ENCODE data around the gene IMPG1. TPM values are rescaled to one million over a fixed set of nuclear protein-coding genes. Genes with fewer than 3 reads are reported as not detected.

The IMPG1 gene
- total and polyA plus RNA-seq, 2 of the 8 experiments (the other 6 are each of a cell fraction or from before 2014, with no cell fraction given) = 0.02 TPM; not detected in 1

GRCh38 chr6:75933387-75933975 is 139.0 kb downstream of the IMPG1 start:
- H4K5ac ChIP-seq (ENCODE audit: insufficient read length, low read depth, low read length) = no peak overlapping the region
- H3K18ac ChIP-seq (ENCODE audit: extremely low read depth, low read length) = no peak overlapping the region
- H2BK20ac ChIP-seq (ENCODE audit: low read length) = no peak overlapping the region
- no peak for DNase-seq (ENCODE audit: low read depth in 1 of 2, low spot score in 2 of 2)
- H3K56ac ChIP-seq (replicated peaks; ENCODE audit: insufficient read length, low read depth, low read length) = no peak overlapping the region
- H3K4me2 ChIP-seq (ENCODE audit: insufficient read depth in 1 of 2, low read depth in 2 of 2, low read length in 2 of 2) = no peak overlapping the region
- no peaks in the 10 kb centered on the region for H3K79me2 ChIP-seq (ENCODE audit: control insufficient read depth in 1 of 2, insufficient read depth in 2 of 2, low read length in 2 of 2)
- no peak overlapping the region for H3K23ac ChIP-seq (ENCODE audit: insufficient read length)
- no peak overlapping the region for H2BK12ac ChIP-seq (ENCODE audit: low read depth, low read length)
- H2BK5ac ChIP-seq (ENCODE audit: low read depth, low read length) = no peak overlapping the region
- no peak overlapping the region for H2AFZ ChIP-seq (ENCODE audit: low read length)
- ChIA-PET POLR2A (ENCODE audit: partially characterized antibody) (no interaction called here), CTCF (ENCODE audit: partially characterized antibody) (interaction anchor here (0.6 to 5.7 kb wide), 26 partner anchors 8 to 1533 kb away, joined by 3 to 84 read pairs (median 4); no protein-coding TSS in a partner anchor)
- peaks cover 0 to 9% (median 2%) of the 10 kb centered on the region in 4 experiments; a peak in 3 of 7 replicates for H3K27me3 ChIP-seq (replicated peaks in 1 of 4; ENCODE audit: control insufficient read depth in 3 of 4, extremely low read depth in 1 of 4, insufficient read depth in 3 of 4, low read length in 3 of 4)
- H3K4me1 ChIP-seq (replicated peaks in 1 of 4; ENCODE audit: control insufficient read depth in 3 of 4, insufficient read depth in 4 of 4, low read length in 3 of 4) = peaks cover 0 to 2% (median 0%) of the 10 kb centered on the region in 4 experiments; a peak in 2 of 7 replicates
- no peaks in the 10 kb centered on the region for H3K23me2 ChIP-seq (ENCODE audit: low read depth, low read length)
- no peak overlapping the region for H4K8ac ChIP-seq (ENCODE audit: extremely low read depth, insufficient read depth, low read length)
- WGBS, 2 experiments (ENCODE audit: extremely low coverage in 1 of 2, insufficient coverage in 1 of 2, insufficient read length in 1 of 2, insufficient replicate concordance in 2 of 2, low coverage in 1 of 2, low lambda C conversion rate in 2 of 2, missing lambda C conversion rate in 1 of 2) = 90% methylated on average over 7 of the region's 7 CpGs; no CpG with 5 or more reads in 1 of the 2 experiments
- H3K4ac ChIP-seq (replicated peaks; ENCODE audit: insufficient read length, low read depth, low read length) = no peak overlapping the region
- H3K79me1 ChIP-seq (ENCODE audit: low read depth, low read length) = no peaks in the 10 kb centered on the region
- no peak overlapping the region for H3K14ac ChIP-seq (ENCODE audit: insufficient read length)
- no peak overlapping the region for H2BK120ac ChIP-seq (replicated peaks; ENCODE audit: low read depth, low read length)
- H2BK15ac ChIP-seq (ENCODE audit: low read length) = no peak overlapping the region
- no peak overlapping the region for H2AK5ac ChIP-seq (ENCODE audit: low read depth, low read length)
- FAIRE-seq = no peak
- no peak overlapping the region for H3K9ac ChIP-seq (replicated peaks in 1 of 4; ENCODE audit: extremely low read depth in 1 of 4, low read depth in 3 of 4, low read length in 3 of 4)
- H3K27ac ChIP-seq (ENCODE audit: low read depth, low read length) = no peak overlapping the region
- no peak overlapping the region for H3K4me3 ChIP-seq (ENCODE audit: extremely low read depth in 1 of 4, insufficient read depth in 2 of 4, low read depth in 3 of 4, low read length in 4 of 4)
- no peaks in the 10 kb centered on the region for H3K9me3 ChIP-seq (ENCODE audit: insufficient read depth in 2 of 2, low read depth in 1 of 2, low read length in 1 of 2)
- H4K91ac ChIP-seq (replicated peaks; ENCODE audit: insufficient read length, low read length) = no peak overlapping the region
- H3K36me3 ChIP-seq (ENCODE audit: control insufficient read depth in 2 of 4, insufficient read depth in 4 of 4, low read length in 3 of 4) = no peaks in the 10 kb centered on the region
- H4K20me1 ChIP-seq (replicated peaks in 1 of 2; ENCODE audit: control insufficient read depth in 1 of 2, insufficient read depth in 2 of 2, low read length in 2 of 2) = no peaks in the 10 kb centered on the region
- no peak for TF ChIP-seq ZNF274 (IDR thresholded peaks at IDR 0.05; ENCODE audit: borderline replicate concordance, extremely low read depth, low read length)
- TF ChIP-seq CREB1 (IDR thresholded peaks at IDR 0.05) = no peak
- TF ChIP-seq RAD21 (IDR thresholded peaks at IDR 0.05 in 1 of 2, conservative IDR thresholded peaks at IDR 0.05 in 1 of 2; ENCODE audit: low read depth in 2 of 2, low read length in 2 of 2) = no peak
- TF ChIP-seq FOSL1 (IDR thresholded peaks at IDR 0.05; ENCODE audit: insufficient read depth, low read depth, low read length) = no peak
- TF ChIP-seq CTCF (IDR thresholded peaks at IDR 0.05; ENCODE audit: control extremely low read depth in 1 of 3, insufficient read depth in 1 of 3, low read depth in 1 of 3, low read length in 3 of 3) = no peak
- TF ChIP-seq E2F6 (IDR thresholded peaks at IDR 0.05) = no peak
- no peak for TF ChIP-seq SP4 (IDR thresholded peaks at IDR 0.05; ENCODE audit: low read length)
- no peak for TF ChIP-seq YY1 (IDR thresholded peaks at IDR 0.05; ENCODE audit: low read depth, low read length)
- TF ChIP-seq ASH2L (IDR thresholded peaks at IDR 0.05; ENCODE audit: low read length) = no peak
- no peak for TF ChIP-seq TAF7 (optimal IDR thresholded peaks at IDR 0.05; ENCODE audit: borderline replicate concordance, low read depth, low read length)
